Left lung (tissue), 10 donors: Measurements from ENCODE around the gene ENDOD1. TPM values are rescaled to one million over a fixed set of nuclear protein-coding genes. Genes with fewer than 3 reads are reported as not detected.

Experiments
- ATAC-seq: fragments of 200-7000 bp; cut with Tn5 transposase; one replicate; pipeline ENCODE4 v1.9.1; 2020; ENCODE audit warnings: moderate library complexity
- DNase-seq, 4 donors: peaks; one replicate each; pipeline ENCODE4 v3.0.0-alpha.2; 2013 to 2020
- H3K27ac ChIP-seq, 2 donors: fragments of 200-600 bp; sonication (generic) in 1 of 2; one replicate each; pipeline versions ENCODE4 v1.5.0 to v1.8.0; 2020 to 2021
- H3K27me3 ChIP-seq, 2 donors: fragments of 200-600 bp; sonication (generic) in 1 of 2; one replicate each; pipeline versions ENCODE4 v1.5.0 to v1.8.0; 2020 to 2021
- H3K36me3 ChIP-seq, 2 donors: fragments of 200-600 bp; sonication (generic) in 1 of 2; one replicate each; pipeline versions ENCODE4 v1.5.0 to v1.8.0; 2020 to 2021
- H3K4me1 ChIP-seq, 2 donors: fragments of 200-600 bp; one replicate each; pipeline ENCODE4 v1.8.0; 2021
- H3K4me3 ChIP-seq, 2 donors: fragments of 200-600 bp; sonication (generic) in 1 of 2; one replicate each; pipeline versions ENCODE4 v1.5.0 to v1.8.0; 2020 to 2021; ENCODE audit warnings: mild to moderate bottlenecking in 1 of 2
- H3K9me3 ChIP-seq, 2 donors: fragments of 200-600 bp; sonication (generic) in 1 of 2; one replicate each; pipeline versions ENCODE4 v1.5.0 to v1.8.0; 2020 to 2021
- intact Hi-C, 2 donors: fragments of 100-400 bp; cut with DNase I; formaldehyde crosslinking; loops; one replicate each; pipeline versions ENCODE4 v1.11.2 to v1.14.2; 2022
- polyA plus RNA-seq, 6 donors: library from polyadenylated mRNA; unstranded; fragments of 120-200 nt; gene quantifications; one replicate each; pipeline ENCODE4 v1.2.1, GENCODE V29; 2013; ENCODE audit not compliant: insufficient read length in 6 of 6
- total RNA-seq, 2 donors: library from RNA; stranded (reverse); fragmentation: NEBNext Ultra II Directional; extraction: Animal tissue kit (Norgen Biotek cat#: 25700); gene quantifications; one replicate each; pipeline ENCODE4 v1.2.1, GENCODE V29; 2021
- TF ChIP-seq, protein P1 (sequence below), 2 donors: fragments of 200-600 bp; sonication (generic) in 1 of 2; IDR thresholded peaks; one replicate each; pipeline versions ENCODE4 v1.5.0 to v1.8.0; 2021; ENCODE audit warnings: antibody characterized with exemption in 2 of 2
- donor health status: DM: no; HTN: yes; CAD: no.
- donor health status: DM: no; HTN: no; CAD: no.

The ENDOD1 gene
- total and polyA plus RNA-seq, 8 donors = 24.2 to 31.2 (median 26.3) TPM

DNA sequence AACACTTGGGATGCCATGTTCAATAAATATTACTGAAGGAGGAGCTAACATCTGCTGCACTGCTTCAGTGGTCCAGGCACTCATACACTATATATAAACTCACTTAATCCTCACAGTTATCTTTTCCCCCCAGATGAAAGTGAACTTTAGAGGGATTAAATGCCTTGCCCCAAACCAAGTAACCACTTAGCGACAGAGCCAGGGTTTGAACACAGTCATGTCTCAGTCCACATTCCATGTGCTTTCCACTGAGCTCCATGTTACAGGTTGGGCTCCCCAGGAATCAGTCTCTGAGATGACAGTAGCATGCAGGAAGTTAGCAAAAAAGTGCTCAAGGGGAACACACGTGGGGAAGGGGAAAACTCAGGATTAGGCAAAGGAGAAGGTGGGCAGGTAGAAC lies 59.3 kb downstream of the ENDOD1 start:
- Histone ChIP-seq H3K9me3 (no peaks in the 10 kb centered on the region), H3K4me1 (peaks cover 4 to 46% of the 10 kb centered on the region in 2 donors), H3K36me3 (no peaks in the 10 kb centered on the region), H3K4me3 (no peak overlapping the region), H3K27me3 (peaks cover 0 to 5% of the 10 kb centered on the region in 2 donors), H3K27ac (no peak overlapping the region)
- intact Hi-C loops = loop anchor here in 1 of 2 donors (5.0 to 10.0 kb wide), 2 partner anchors 77 to 174 kb away; partner anchors contain the start of genes CWC15 and KDM4D
- TF ChIP-seq, protein P1, sequence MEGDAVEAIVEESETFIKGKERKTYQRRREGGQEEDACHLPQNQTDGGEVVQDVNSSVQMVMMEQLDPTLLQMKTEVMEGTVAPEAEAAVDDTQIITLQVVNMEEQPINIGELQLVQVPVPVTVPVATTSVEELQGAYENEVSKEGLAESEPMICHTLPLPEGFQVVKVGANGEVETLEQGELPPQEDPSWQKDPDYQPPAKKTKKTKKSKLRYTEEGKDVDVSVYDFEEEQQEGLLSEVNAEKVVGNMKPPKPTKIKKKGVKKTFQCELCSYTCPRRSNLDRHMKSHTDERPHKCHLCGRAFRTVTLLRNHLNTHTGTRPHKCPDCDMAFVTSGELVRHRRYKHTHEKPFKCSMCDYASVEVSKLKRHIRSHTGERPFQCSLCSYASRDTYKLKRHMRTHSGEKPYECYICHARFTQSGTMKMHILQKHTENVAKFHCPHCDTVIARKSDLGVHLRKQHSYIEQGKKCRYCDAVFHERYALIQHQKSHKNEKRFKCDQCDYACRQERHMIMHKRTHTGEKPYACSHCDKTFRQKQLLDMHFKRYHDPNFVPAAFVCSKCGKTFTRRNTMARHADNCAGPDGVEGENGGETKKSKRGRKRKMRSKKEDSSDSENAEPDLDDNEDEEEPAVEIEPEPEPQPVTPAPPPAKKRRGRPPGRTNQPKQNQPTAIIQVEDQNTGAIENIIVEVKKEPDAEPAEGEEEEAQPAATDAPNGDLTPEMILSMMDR (IDR thresholded peaks at IDR 0.05) = no peak
- DNase-seq = no peak
- ATAC-seq = no peak

DNA sequence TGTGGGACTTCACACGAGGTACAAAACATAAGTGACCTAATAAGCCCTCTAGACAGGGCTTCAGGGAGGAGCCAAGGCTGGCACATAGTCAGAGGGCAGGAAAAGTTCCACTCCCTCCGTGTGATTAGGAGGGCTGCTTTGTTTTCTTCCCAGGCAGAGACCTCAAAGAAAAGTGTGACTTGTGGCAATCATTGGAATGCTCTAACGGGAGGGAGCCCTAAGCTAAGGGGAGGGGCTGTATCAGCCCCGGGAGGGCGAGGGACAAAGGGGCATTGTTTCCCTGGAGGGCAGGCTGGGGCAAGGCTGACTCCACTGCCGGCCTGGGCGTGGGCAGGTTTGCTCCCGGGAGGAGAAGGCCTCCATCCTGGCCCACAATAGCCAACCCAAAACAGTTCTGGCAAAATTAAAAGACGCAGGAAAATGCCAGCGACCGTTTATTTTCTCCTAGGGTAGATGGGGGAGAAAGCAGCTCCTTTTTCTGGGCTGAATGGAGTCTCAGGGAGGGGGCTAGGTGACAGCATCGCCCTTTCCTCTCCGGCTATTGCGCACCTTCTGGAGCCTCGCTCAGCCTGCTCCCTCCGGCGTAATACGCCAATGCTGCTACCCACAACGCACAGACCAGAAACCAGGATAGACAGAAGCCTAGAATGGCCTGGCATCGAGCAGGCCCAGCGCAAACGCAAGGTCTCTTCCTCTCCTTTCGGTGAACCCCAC lies 60.2 kb downstream of the ENDOD1 start:
- H3K36me3 ChIP-seq = no peaks in the 10 kb centered on the region
- H3K9me3 ChIP-seq = no peaks in the 10 kb centered on the region
- intact Hi-C loops = loop anchor here (5.0 to 10.0 kb wide), 4 partner anchors 78 to 612 kb away; partner anchors contain the start of genes CWC15 (in 1 of the 2) and KDM4D (in 1 of the 2)
- DNase-seq (no peak), ATAC-seq (no peak)
- peak overlapping the region; percentile 58 to 75 for H3K4me3 ChIP-seq
- H3K27ac ChIP-seq = peak overlapping the region; percentile 93 to 95
- peaks cover 0 to 5% of the 10 kb centered on the region in 2 donors for H3K27me3 ChIP-seq
- TF ChIP-seq, protein P1 (IDR thresholded peaks at IDR 0.05) = no peak
- H3K4me1 ChIP-seq = peaks cover 4 to 47% of the 10 kb centered on the region in 2 donors

DNA sequence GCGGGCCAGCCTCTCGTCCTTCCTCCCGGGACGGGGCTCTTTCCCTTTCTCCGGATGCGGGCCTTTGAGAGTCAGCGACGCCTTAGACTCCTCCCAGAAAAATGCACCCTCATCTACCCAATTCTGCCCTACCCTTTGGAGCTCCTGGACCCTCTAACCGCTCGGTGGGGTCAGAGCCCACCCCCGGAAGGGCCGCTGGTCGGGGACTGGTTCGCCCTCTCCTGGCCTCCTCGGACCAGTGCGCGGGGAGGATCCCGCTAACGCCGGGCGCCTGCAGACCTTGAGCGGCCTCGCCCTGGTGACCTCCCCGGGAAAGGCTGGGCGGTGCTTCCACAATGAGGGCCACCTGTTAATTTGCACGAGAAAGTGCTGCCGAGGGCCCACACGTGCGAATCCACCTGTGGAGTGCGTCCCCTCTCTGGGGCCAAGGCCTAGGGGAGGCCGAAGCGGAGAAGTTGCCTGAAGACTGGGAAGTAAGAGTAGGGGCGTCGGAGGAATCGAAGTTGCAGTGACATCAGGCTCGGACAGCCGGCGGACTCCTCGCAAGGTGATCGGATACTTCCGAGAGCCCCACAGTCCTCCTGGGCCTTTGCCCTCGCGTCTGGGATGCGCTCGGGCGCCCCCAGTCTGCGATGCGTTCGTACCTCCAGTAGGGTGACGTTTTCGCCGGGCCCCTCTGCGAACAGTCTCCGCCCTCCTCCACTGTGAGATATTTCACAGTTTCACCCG lies 61.5 kb downstream of the ENDOD1 start:
- Histone ChIP-seq H3K4me3 (peak overlapping the region; percentile 58 to 75), H3K36me3 (no peaks in the 10 kb centered on the region), H3K27me3 (peaks cover 0 to 5% of the 10 kb centered on the region in 2 donors), H3K9me3 (no peaks in the 10 kb centered on the region), H3K27ac (peak overlapping the region; percentile 93 to 95), H3K4me1 (peaks cover 4 to 47% of the 10 kb centered on the region in 2 donors)
- ATAC-seq (peak; percentile 93), DNase-seq (peak; percentile 89 to 95 (median 94))
- TF ChIP-seq, protein P1 (IDR thresholded peaks at IDR 0.05) = peak; percentile 60 to 88
- intact Hi-C loops = loop anchor here (5.0 to 10.0 kb wide), 2 partner anchors 554 to 611 kb away; no protein-coding TSS in a partner anchor

DNA sequence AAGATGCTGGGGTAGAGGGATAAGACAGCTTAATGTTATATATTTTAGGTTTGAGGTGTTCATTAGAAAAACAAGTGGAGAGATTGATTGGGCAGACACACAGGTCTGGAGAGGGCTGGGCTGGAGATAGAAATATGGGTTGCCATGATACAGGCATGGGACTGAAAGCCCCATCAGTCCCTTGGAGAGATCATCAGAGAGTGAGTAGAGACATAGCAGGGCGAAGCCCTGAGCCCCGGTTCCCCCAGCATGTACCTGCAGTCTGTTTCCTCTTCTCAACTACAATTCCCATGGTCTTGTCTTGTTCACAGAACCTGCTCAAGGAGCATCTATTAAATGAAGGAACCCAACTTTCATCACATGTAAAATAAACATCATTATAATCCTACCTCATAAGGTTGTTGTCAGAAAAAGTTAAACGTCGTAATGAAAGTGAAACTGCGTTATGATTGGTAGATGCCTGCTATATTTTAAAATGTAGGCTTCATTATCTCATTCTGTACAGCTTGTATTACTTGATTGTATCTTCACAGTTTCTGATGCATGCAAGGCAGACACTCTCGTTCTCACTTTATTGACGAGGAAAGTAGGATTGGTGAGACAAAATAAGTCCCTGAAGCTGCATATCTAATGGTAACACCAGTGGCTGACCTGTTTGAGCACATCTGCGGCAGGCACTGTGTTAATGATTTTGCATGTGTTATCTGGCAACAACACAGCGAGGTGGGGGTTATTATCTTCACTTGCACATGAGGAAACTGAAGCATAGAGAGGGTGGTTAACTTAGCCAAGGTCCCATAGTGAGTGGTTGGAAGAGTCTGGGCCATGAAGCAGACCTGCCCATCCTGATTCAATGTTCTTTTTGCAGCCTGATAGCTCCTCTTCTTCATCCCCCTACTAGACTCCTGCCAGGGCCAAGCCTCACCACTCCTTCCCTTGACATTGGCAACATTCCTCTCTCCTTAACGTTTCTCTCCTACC lies 63.5 kb downstream of the ENDOD1 start:
- Histone ChIP-seq H3K27ac (peak overlapping the region in 1 of 2 donors; percentile 41), H3K27me3 (peaks cover 0 to 5% of the 10 kb centered on the region in 2 donors), H3K4me3 (peak overlapping the region in 1 of 2 donors; percentile 34)

More for the DNA sequence above, 63.5 kb downstream of the ENDOD1 start:
- Histone ChIP-seq H3K36me3 (no peaks in the 10 kb centered on the region), H3K9me3 (no peaks in the 10 kb centered on the region), H3K4me1 (peaks cover 9 to 35% of the 10 kb centered on the region in 2 donors)
- intact Hi-C loops = loop anchor here (5.0 to 10.0 kb wide), 2 partner anchors 552 to 609 kb away; no protein-coding TSS in a partner anchor
- DNase-seq = no peak
- TF ChIP-seq, protein P1 (IDR thresholded peaks at IDR 0.05) = no peak
- no peak for ATAC-seq
